Inferior parietal cortex (tissue), 1 donor: Measurements from ENCODE around the gene SBK2.
A peak's percentile ranks its signal among the peaks of the same experiment; 100 is the strongest.
"Not testable (repeated sequence)": the region's sequence is repeated elsewhere in the genome, so short reads cannot be mapped to it uniquely, and the experiment has no call there.

ENCODE experiments used
- DNase-seq: peaks from one replicate; pipeline ENCODE4 v3.0.0-alpha.2; 2016; ENCODE audit errors: extremely low spot score

The SBK2 gene

GRCh38 chr19:55536951-55537740, at the start of gene SBK2:
Gene SBK2, minus strand, starts transcription at chr19:55537133. Its CDS starts 839 bp downstream, at chr19:55536294.
- DNase-seq, result no peak

- DNase-seq, result no peak
These were observed 48.9 kb upstream of the SBK2 start for GRCh38 chr19:55585658-55586339.

GRCh38 chr19:55584871-55585270, 47.9 kb upstream of the SBK2 start:
- no peak for DNase-seq

GRCh38 chr19:55583897-55584296, 47.0 kb upstream of the SBK2 start:
- DNase-seq, result not testable (repeated sequence)

GRCh38 chr19:55582284-55582683, 45.4 kb upstream of the SBK2 start:
- DNase-seq, result not testable (repeated sequence)

GRCh38 chr19:55581823-55582223, 44.9 kb upstream of the SBK2 start:
- DNase-seq, result peak; percentile 5

GRCh38 chr19:55581145-55581822, 44.4 kb upstream of the SBK2 start:
- no peak for DNase-seq

- peak; percentile 86 for DNase-seq
These were observed 43.8 kb upstream of the SBK2 start, which contains the start of gene ZNF579 for GRCh38 chr19:55580628-55581144. Gene ZNF579, minus strand, starts transcription at chr19:55580848. Its CDS starts 1,209 bp downstream, at chr19:55579639.

- no peak for DNase-seq
These were observed 43.1 kb upstream of the SBK2 start for GRCh38 chr19:55579766-55580621.

GRCh38 chr19:55578761-55579747, 42.1 kb upstream of the SBK2 start:
- DNase-seq, result no peak

- no peak for DNase-seq
These were observed 41.3 kb upstream of the SBK2 start for GRCh38 chr19:55578031-55578760.

GRCh38 chr19:55576746-55577145, 39.8 kb upstream of the SBK2 start:
- DNase-seq, result no peak

- not testable (repeated sequence) for DNase-seq
These were observed 37.0 kb upstream of the SBK2 start for GRCh38 chr19:55573929-55574328.

GRCh38 chr19:55569477-55569876, 32.5 kb upstream of the SBK2 start:
- DNase-seq, result not testable (repeated sequence)

GRCh38 chr19:55567708-55568328, 30.9 kb upstream of the SBK2 start:
- no peak for DNase-seq

- DNase-seq, result no peak
These were observed 29.9 kb upstream of the SBK2 start for GRCh38 chr19:55566823-55567222.

GRCh38 chr19:55563261-55563690, 26.3 kb upstream of the SBK2 start:
- no peak for DNase-seq

- no peak for DNase-seq
These were observed 22.8 kb upstream of the SBK2 start for GRCh38 chr19:55559684-55560083.

- no peak for DNase-seq
These were observed 17.8 kb upstream of the SBK2 start for GRCh38 chr19:55554741-55555152.
